H1 (cell line): ENCODE measurements around the gene DRD1. TPM values are rescaled to one million over a fixed set of nuclear protein-coding genes. Genes with fewer than 3 reads are reported as not detected.

Experiments
- CTBP2 ChIP-seq: IDR thresholded peaks from 2 replicates; pipeline ENCODE4 v1.7.0; 2011; ENCODE audit warnings: borderline replicate concordance, mild to moderate bottlenecking, moderate library complexity, mixed read lengths, low read length; ENCODE audit not compliant: insufficient read depth, insufficient read length
- FOSL1 ChIP-seq: IDR thresholded peaks from 2 replicates; pipeline ENCODE4 v1.6.1; 2011; ENCODE audit warnings: mild to moderate bottlenecking, low read depth, low read length, moderate library complexity; ENCODE audit not compliant: insufficient read depth
- GABPA ChIP-seq: IDR thresholded peaks from 2 replicates; pipeline ENCODE4 v1.6.1; 2011; ENCODE audit warnings: mild to moderate bottlenecking, low read length, moderate library complexity, borderline replicate concordance; ENCODE audit not compliant: insufficient read depth
- NANOG ChIP-seq: IDR thresholded peaks from 2 replicates; pipeline ENCODE4 v1.6.1; 2011; ENCODE audit warnings: low read length, low read depth, mild to moderate bottlenecking, inconsistent platforms; ENCODE audit not compliant: insufficient read depth, poor library complexity, severe bottlenecking
- RFX5 ChIP-seq: IDR thresholded peaks from 2 replicates; pipeline ENCODE4 v1.6.1; 2011; ENCODE audit warnings: low read depth, low read length, improper control_type of control experiment, borderline replicate concordance
- polyA plus RNA-seq, 7 experiments: library from polyadenylated mRNA; depleted of rRNA in 3 of 7; stranded (reverse) in 5 of 7; unstranded in 2 of 7; fragments of >200 nt in 5 of 7; fragments of 200-250 nt in 2 of 7; gene quantifications; 1 replicate in 5 of 7; 2 replicates in 1 of 7; 4 replicates in 1 of 7; pipeline versions ENCODE4 v1.2.1 to v1.2.3, GENCODE V29; 2011 to 2013; ENCODE audit warnings: missing spikeins in 2 of 7, mixed read lengths in 2 of 7
- total RNA-seq: library from RNA; stranded (reverse); fragmentation: NEBNext Ultra II Directional; extraction: Animal tissue kit (Norgen Biotek cat#: 25700); gene quantifications from 2 replicates; pipeline ENCODE4 v1.2.1, GENCODE V29; 2021

DRD1 gene
- total and polyA plus RNA-seq, 2 of the 8 experiments (the other 6 are each of a cell fraction or from before 2014, with no cell fraction given), result 0.03 to 0.19 TPM

- TF ChIP-seq RFX5 (no peak), FOSL1 (no peak), NANOG (no peak), CTBP2 (no peak), GABPA (no peak)
Measured at GRCh38 chr5:175493726-175494125, 49.7 kb upstream of the DRD1 start (continued).
